SIG-M5 treated with dmso at 0.1 percent for 504 hours (cell line): ENCODE measurements around the gene ETV6.

Source experiments
- DNase-seq: peaks from one replicate; lab custom pipeline; 2025; ENCODE audit not compliant: unreplicated experiment; lab: John Stamatoyannopoulos, UW

Gene ETV6

GRCh38 chr12:11877869-11878780 is 228.7 kb downstream of the ETV6 start:
- DNase-seq = no peak

DNA sequence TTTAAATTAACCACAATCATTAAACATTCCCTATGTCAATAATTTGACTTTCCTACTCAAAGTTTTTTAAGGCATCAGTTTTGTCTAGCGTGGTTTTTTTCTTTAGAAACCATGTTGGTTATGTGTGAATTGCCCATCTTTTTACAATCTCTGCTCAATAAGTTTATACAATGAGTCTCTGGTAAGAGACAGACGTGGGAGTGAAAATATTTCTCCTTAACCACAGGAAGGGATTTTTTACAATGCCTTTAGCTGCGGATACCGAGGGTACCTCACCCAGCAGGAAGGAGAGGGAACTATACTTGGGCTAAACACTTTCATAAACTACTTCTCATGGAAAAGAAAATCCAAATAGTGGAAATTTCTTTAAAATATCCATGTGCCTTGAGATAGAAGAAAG is 229.8 kb downstream of the ETV6 start:
- DNase-seq = no peak

DNA sequence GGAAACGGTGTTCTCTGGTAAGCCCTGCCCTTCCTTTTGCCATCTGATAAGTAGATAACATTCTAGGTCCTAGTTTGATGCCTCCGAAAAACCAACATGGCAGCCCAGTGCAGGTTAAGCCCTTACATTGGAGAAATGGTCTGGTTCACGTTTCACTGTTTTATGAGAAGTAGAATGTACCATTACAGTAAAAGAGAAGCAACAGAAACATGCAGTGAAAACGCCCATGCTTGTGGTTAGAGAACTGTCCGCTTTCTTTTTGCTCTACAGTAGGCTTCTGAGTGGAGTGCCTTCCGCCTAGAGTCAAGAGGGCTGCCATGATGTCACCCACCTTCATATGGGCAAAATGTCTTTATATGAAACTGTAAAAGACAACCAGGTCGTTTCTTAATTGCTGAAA is 230.9 kb downstream of the ETV6 start:
- DNase-seq = no peak

DNA sequence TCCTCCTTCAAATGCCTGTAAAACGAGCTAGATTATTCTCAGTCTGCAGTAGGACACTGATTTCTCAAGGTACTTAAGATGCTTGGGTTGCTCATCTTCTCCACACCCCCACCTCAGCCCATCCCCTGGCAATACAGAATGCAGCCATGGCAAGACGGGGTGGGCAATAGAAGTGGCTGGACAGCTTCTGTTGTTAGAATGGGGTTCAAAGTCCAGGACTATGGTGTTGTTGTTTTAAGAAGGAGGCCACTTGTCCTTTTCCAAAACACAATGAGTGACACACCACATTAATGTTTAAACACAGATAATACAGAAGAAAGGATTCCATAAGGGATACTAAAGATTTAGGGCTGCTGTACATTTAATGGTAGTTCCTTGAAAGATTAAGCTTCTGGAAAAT is 232.4 kb downstream of the ETV6 start:
- no peak for DNase-seq

DNA sequence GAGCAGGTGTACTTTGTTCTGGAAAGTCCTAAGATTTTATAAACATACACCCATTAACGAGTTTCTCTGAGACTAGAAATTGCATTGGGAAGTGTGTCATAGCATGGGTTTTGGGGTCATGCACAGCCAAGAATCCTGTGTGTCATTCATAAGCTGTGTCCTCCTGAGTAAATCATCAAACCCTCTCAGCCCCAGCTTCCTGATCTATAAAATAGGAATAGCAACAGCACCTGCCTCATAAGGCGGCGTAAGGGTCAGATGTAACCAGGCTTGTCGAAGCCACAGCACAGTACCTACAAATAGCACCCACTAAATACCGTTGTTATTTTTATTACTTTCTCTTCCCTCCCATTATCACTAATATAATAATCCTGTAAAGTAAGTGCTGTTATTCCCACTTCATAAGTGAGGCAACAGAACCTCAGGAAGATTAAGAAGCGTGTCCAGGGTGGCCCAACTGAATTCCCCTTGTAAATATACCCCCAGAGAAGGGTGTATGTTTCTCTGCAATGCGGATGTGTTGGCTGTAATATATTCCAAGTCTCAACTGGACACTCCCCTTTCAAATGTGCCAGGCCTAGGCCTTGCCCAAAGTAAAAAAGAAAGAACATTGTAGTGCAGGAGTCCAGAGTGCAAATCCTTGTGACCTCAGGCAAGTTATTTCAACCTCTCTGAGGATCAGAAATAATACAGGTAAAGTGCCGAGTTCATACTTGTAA is 233.0 kb downstream of the ETV6 start:
- DNase-seq = no peak

GRCh38 chr12:11884116-11884515 is 234.6 kb downstream of the ETV6 start:
- no peak for DNase-seq

DNA sequence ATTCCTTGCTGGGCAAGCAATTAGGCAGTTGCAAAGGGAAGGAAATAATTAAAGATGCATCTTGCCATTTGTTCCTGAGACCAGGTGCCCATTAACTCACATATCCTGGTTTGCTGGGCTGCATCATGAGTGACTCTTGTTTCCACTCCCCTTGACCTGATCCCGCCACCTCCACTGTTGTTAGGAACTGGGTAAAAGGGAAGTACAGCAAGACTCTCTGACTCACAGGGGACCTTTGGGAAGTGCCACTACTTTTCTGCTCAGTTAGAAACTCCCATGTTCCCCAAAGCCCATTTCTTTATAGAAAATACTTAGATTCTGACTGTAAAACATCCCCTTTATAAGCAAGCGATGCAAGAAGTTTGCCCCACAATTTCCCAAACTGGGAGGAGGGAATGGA is 235.2 kb downstream of the ETV6 start:
- peak; percentile 73 for DNase-seq

GRCh38 chr12:11885261-11886038 is 236.0 kb downstream of the ETV6 start:
- peak; percentile 19 for DNase-seq

DNA sequence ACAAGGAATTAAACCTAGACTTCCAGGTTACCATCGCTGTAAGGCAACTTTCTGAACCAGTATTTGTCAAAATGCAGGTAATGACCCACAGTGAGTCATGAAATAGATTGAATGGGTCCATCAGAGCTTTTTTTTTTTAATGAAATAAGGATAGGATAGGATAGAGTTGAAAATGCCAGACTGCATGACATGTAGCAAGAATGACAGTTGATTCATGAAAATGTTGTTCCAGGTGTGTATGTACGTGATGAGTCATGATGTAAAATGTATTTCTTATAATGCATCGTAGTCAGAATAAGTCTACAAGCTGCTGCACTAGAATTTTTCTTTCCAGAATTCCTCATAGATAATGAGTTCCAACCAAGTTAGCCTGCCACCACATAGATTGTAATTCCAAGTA is 236.9 kb downstream of the ETV6 start:
- DNase-seq = no peak

DNA sequence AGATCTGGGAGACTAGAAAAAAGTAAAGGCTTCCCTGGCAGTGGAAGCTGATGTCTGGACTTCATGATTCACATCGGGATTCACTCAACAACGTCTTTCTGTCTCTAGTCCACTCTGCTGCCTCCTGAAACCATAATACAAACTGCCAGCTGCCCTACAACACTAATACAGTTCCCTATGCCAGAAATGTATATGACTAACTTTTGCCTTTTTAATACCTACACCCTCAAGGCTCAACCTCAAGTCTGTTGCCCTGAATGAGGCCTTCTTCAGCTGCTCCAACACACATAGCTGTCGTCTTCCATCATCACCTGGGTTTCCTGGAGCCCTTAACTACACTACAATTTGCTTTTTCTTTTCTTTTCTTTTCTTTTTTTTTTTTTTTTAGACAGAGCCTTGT is 238.6 kb downstream of the ETV6 start:
- no peak for DNase-seq

DNA sequence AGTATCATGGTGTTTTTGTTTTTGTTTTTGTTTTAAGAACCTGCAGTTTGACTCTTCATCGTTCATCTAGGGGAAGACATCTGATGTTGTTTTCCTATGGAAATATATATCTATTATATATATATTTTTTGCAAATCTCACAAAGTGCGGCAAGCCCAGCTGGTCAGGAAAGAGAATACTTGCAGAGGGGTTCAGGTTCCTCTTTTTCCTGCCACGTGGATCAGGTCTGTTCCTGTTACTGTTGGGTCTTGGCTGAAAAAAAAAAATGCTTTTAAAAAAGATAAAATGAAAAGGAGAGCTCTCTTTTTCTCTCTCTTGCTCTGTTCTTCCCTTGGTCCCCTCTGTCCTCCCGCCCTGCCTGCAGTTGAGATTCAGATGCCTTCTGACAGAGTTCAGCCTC is 241.9 kb downstream of the ETV6 start:
- DNase-seq = no peak

DNA sequence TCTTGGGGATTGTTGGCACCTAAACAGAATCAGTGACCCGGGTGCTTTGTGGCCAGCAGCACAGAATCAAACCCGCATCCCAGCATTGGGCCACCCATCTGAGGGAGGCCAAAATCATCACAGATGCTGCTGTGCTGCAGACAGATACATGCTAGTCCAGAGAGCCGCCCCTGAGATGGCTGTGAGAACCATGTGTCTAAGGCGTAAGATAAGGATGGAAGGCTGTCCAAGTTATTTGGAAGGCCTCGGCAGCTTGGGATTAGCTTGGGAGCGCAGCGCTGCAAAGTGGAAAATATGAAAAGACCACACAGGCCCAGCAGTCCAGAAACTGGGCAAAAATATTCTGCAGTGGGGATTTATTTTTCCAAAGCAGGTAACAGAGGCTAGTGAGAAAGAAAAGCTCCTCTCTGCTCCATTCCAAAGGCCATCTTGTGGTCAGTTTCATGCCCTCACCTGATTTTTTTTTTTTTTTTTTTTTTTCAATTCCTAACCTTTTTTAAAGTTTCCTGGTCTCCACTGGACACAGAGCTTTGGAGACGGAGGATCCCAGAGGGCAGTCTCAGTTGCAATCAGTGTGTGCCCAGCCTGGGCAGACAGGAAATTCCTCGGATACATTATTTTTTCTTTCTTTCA is 242.4 kb downstream of the ETV6 start:
- no peak for DNase-seq

DNA sequence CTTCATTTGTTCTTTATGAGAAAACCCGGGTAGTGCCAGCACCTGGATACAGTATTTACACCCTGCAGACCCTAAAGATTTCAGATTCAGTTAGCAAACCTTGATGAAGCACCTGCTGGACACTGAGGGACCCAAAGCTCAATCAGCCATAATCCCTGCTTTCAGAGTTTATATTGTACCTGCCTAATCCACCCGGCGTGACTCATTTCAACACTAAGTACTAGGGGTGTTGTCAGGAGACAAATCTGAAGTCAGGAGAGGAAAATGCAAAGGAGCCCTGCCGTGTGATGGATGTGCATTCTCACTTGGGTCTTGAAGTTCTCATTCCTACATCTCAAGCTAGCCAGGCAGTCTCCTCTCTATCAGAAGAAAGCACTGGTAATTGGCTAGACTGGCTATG is 244.5 kb downstream of the ETV6 start:
- no peak for DNase-seq

DNA sequence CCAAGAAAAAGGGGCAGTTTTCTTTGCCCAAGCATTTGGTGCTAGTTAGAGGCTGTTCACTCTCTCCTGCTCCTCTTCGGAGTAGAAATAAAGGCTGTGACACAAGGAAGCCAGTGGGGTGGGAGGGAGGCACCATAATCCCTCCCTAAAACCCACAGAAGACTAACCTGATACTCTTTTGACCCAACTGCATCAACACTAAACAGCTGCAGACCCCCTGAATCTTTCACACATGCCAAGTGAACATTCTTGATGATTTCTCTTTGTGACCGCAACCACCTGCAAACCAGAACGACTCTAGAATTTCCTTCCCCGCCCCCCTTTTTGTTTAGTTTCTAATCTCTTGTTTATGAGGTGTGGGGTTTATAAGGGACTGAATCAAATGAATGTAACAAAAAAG is 245.4 kb downstream of the ETV6 start:
- DNase-seq = no peak

- no peak for DNase-seq
Measured at GRCh38 chr12:11895421-11896078, 246.1 kb downstream of the ETV6 start.

- no peak for DNase-seq
Measured at GRCh38 chr12:11896417-11896929, 247.0 kb downstream of the ETV6 start.

GRCh38 chr12:11897923-11898322 is 248.4 kb downstream of the ETV6 start:
- DNase-seq = no peak

DNA sequence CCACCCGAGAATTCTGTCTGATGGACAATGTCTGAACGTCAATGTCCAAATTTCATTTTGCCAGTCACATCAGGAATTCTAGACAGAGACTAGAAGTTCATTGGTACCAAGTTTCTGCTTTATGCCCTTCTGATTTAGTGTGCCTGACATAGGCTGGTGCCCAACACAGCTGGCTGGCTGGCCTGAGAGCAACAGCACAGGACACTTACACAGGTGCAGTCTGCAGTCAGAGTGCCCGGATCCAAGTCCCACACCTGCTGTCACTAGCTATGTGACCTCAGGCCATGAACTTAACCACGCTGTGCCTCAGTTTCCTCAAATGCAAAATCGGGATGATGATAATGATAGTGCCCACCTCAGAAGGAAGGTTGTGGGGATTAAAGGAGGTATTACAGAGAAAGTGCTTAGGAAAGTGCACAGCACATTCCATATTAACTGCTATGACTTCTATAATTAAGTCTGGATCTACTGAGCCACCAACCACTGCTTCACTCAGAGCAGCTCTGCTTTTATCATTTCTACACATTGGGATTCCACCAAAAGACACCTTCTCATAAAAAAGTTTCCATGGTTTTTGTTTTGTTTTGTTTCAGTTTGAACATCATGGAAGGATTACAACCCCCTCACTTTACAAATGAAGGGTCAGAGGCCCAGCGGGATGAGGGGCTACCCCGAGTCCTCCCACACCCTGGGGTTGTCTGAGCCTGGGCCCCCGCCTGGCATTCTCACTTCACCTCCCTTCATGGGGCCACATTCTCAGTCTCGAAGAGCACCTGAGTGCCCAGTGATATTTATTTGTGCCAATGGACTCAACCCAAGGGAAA is 252.4 kb downstream of the ETV6 start:
- no peak for DNase-seq

- no peak for DNase-seq
Measured at GRCh38 chr12:11902525-11902875, 253.0 kb downstream of the ETV6 start.

- DNase-seq = no peak
Measured at GRCh38 chr12:11904124-11904523, 254.7 kb downstream of the ETV6 start.
